HG02623 (cell line): Measurements from ENCODE around the gene TUBGCP6.

Source experiments
- ATAC-seq: cut with Tn5 transposase; IDR thresholded peaks from one replicate; pipeline ENCODE4 v1.9.1; 2021; ENCODE audit warnings: moderate library complexity; ENCODE audit not compliant: unreplicated experiment

TUBGCP6 gene

DNA sequence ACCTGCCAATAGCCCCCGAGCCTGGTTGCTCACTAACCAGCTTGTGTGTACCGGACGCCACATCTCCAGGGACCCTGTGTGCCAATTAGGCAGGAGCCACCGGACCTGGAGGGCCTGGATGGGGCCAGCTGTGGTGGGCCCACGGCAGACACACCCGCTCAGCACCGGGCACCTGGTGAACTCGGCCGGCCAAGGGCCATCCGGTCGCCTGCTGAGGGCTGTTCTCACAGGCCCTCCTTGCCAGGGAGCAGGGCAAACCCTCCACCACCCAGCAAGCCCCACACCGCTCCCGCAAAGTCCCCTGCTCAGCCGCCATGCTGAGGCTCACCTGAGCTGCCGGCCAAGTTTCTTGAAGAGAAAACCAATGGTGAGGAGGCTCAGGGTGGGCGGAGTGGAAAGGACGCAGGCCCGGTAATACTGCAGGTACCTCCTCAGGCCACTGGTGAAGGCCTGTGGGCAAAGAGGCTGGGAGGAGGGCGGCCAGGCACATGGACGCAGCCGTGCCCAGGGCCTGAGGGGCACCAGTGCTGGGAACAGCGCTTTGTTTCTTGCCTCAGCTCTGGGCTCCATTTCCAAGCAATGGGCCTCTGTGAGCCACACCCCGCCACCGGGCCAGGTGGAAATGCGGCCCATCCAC is 17.1 kb downstream of the TUBGCP6 start:
- ATAC-seq, result no peak

DNA sequence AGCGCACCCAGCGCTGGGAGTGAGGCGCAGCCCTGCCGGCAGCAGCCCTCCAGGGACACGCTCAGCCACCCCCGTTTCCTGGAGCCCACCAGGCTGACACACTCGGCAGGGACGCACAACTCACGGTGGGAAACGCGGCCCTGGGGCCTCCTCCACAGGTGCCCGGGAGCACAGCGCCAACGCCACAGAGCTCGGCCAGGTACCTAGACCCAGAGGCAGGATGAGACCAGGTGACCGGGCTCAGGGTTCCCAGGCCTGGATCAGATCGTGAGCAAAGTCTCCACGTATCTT is 18.0 kb downstream of the TUBGCP6 start:
- ATAC-seq, result no peak

GRCh38 chr22:50226063-50226874 is 18.6 kb downstream of the TUBGCP6 start:
- no peak for ATAC-seq

GRCh38 chr22:50225200-50225969 is 19.4 kb downstream of the TUBGCP6 start:
- no peak for ATAC-seq

- no peak for ATAC-seq
These were observed 20.8 kb downstream of the TUBGCP6 start for GRCh38 chr22:50224071-50224470.

- ATAC-seq, result no peak
These were observed 22.3 kb downstream of the TUBGCP6 start for GRCh38 chr22:50222508-50222907.

DNA sequence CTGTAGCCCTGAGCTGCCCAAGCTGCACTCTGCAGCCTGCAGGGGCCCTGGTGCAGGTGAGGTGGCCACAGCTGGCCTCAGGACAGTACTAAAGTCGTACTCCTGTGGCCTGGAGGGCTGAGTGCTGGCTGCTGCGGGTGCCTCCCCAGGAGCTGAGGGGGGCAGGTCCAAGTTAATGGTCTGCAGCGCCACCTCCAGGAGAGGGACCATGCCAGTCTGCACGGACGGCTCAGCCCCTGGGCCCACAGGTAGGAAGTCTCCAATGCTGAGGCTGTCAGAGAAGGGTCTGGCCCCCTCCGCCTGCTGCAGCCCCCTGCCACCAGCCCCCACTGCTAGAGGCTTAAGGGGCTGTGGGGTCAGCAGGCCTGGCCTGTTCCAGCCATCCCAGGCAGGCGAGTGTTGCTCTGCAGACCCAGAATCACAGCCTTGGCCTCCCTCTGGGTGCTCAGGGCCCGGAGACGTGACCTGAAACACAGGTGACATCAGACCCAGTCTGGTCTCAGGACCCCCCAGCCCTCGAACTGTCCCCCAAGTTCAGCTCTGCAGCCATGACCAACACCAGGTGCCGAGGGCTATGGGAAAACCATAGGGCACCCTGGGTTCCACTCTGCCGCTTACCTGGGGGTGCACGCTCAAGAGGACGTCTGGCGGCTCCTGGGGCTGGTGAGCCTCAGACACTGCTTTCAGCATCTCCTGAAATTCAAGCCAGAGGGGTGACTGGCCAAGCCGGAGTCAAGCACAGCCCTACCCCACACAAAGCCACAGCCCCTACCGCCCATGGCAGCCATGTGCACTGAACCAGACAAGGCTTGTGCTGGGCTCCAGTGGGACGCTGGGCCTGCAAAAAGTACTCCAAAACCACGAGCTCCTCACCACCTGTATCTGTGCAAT is 23.2 kb downstream of the TUBGCP6 start:
- ATAC-seq, result no peak

DNA sequence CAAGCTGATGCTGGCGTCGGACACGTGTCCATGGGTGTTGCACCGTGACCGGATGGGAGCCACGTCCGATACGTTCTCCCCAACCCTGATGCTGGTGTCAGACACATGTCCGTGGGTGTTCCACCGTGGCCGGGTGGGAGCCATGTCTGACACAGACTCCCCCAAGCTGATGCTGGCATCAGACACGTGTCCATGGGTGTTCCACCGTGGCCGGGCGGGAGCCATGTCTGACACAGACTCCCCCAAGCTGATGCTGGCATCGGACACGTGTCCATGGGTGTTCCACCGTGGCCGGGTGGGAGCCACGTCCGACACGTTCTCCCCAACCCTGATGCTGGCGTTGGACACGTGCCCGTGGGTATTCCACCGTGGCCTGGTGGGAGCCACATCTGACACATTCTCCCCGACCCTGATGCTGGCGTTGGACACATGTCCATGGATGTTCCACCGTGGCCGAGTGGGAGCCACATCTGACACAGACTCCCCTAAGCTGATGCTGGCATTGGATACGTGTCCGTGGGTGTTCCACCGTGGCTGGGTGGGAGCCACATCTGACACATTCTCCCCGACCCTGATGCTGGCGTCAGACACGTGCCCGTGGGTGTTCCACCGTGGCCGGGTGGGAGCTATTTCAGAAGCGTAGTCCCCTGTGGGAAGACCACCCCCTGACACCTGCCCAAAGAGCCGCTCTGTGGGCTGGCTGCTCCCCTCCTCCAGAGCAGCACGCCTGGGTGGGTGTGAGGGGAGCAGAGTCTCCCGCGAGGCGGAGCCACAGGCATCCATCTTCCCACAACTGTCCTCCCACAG is 24.0 kb downstream of the TUBGCP6 start:
- no peak for ATAC-seq

- no peak for ATAC-seq
These were observed 24.8 kb downstream of the TUBGCP6 start for GRCh38 chr22:50219800-50220602.

DNA sequence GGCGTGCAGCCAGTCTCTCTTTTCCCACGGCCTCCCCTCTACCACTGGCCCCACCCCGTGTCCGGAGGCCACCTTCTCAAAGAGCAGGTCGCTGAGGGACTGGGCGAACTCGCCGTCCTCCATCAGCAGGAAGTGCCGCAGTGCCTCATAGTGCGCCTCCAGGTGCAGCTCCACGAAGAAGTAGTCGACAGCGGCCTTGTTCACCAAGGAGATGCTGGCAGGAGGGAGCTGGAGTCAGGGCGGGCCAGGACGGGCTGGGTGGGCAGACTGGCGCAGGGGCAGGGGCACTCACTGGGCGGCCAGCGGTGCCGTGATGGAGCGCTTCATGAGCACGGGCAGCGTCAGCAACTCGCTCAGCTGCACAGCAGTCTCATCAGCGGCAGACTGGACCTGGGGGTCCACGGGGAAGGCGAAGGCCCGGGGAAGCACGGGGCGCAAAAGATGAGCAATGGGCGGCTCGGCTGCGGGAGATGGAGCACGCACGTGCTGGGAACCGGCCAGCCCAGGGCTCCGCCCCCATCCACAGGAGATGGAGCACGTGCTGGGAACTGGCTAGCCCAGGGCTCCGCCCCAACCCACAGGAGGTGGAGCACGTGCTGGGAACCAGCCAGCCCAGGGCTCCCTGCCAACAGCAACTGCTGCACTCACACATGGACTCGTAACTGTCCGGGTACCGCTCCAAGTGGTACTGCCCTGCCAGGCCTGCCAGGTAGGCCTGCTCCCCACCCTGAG is 25.7 kb downstream of the TUBGCP6 start:
- no peak for ATAC-seq

DNA sequence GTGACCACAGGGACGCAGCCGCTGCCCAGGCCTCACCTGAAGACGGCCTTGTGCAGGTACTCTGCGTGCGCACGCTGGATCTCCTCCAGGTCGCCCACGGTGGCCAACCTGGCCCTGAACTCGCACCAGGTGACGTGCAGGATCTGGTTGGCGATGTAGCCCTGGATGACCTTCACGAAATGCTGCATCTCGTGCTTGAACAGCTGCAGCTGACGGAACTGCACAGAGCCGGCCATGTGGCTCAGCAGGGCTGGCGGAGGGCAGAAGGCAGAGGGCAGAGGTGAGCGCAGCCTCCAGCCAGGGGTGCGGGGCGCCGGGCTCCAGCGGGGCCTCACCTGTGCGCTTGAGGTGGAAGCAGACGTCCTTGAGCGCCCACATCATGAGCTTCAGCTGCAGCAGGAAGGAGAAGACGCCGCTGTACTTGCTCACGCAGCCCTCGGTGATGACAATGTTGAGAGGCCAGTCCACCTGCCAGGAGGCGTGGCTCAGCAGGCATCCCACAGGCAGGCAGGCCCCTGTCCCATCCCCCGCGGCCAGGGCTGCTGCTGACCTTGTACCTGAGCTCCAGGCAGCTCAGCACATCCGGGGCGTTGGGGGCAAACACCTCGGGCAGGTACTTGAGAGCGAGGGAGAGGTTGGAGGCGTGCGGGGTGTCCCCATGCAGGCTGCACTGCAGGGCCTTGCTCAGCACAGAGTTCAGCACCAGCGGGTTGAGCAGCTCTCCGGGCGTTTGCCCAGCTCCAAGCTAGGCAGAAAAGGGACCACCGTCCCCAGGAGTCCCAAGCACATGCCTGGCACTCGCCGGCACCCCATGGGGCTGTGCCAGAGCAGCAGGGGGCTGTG is 26.4 kb downstream of the TUBGCP6 start:
- no peak for ATAC-seq

GRCh38 chr22:50217543-50218152 is 27.2 kb downstream of the TUBGCP6 start:
- no peak for ATAC-seq

- no peak for ATAC-seq
These were observed 27.9 kb downstream of the TUBGCP6 start for GRCh38 chr22:50216684-50217520.

- no peak for ATAC-seq
These were observed 28.7 kb downstream of the TUBGCP6 start for GRCh38 chr22:50216055-50216683.

GRCh38 chr22:50215297-50216054 is 29.3 kb downstream of the TUBGCP6 start:
- ATAC-seq, result no peak
